DND-41 (cell line): ENCODE measurements around the gene FLNB.

Experiments
- ATAC-seq: fragments of 200-7000 bp; cut with Tn5 transposase; 3 replicates; pipeline ENCODE4 v1.9.1; 2021; ENCODE audit warnings: low read depth; ENCODE audit not compliant: insufficient read depth
- DNase-seq: peaks from one replicate; pipeline ENCODE4 v3.0.0-alpha.2; 2020
- H2AFZ ChIP-seq: 2 replicates; pipeline ENCODE4 v1.6.0; 2012; ENCODE audit warnings: low read depth, low read length
- H3K27ac ChIP-seq: 2 replicates; pipeline ENCODE4 v1.5.1; 2012; ENCODE audit warnings: low read length, inconsistent platforms
- H3K27me3 ChIP-seq: fragments of 200-600 bp; sonication (generic); 2 replicates; pipeline ENCODE4 v1.6.0; 2012; ENCODE audit warnings: low read length, mild to moderate bottlenecking, inconsistent platforms; ENCODE audit not compliant: insufficient read depth, poor library complexity
- H3K36me3 ChIP-seq: 2 replicates; pipeline ENCODE4 v1.5.1; 2012; ENCODE audit warnings: low read length, inconsistent platforms; ENCODE audit not compliant: insufficient read depth
- H3K4me1 ChIP-seq: 2 replicates; pipeline ENCODE4 v1.5.1; 2012; ENCODE audit warnings: mild to moderate bottlenecking, low read length; ENCODE audit not compliant: insufficient read depth
- H3K4me2 ChIP-seq: 2 replicates; pipeline ENCODE4 v1.6.0; 2012; ENCODE audit warnings: mild to moderate bottlenecking, moderate library complexity, low read length, inconsistent platforms; ENCODE audit not compliant: insufficient read depth
- H3K4me3 ChIP-seq, 2 experiments: fragments of 200-600 bp in 1 of 2; shearing (Covaris generic) in 1 of 2; 2 replicates each; pipeline ENCODE4 v1.5.1; 2012 to 2016; ENCODE audit warnings: inconsistent platforms in 2 of 2, low read length in 2 of 2, mild to moderate bottlenecking in 2 of 2, low read depth in 1 of 2, moderate library complexity in 1 of 2
- H3K79me2 ChIP-seq: 2 replicates; pipeline ENCODE4 v1.6.0; 2012; ENCODE audit warnings: low read length, inconsistent platforms; ENCODE audit not compliant: insufficient read depth
- H3K9ac ChIP-seq: 2 replicates; pipeline ENCODE4 v1.6.0; 2012; ENCODE audit warnings: low read depth, mild to moderate bottlenecking, inconsistent platforms, low read length, moderate library complexity
- H3K9me3 ChIP-seq: 2 replicates; pipeline ENCODE4 v1.5.1; 2012; ENCODE audit warnings: low read length, moderate library complexity, mild to moderate bottlenecking, inconsistent platforms; ENCODE audit not compliant: insufficient read depth, severe bottlenecking
- H4K20me1 ChIP-seq: 2 replicates; pipeline ENCODE4 v1.6.0; 2012; ENCODE audit warnings: low read length; ENCODE audit not compliant: insufficient read depth
- CTCF ChIP-seq: IDR thresholded peaks from 2 replicates; pipeline ENCODE4 v1.5.1; 2012; ENCODE audit warnings: borderline replicate concordance, low read length, moderate library complexity, mild to moderate bottlenecking; ENCODE audit not compliant: poor library complexity, severe bottlenecking; ENCODE audit errors: extremely low read depth
- EZH2 ChIP-seq: IDR thresholded peaks from 3 replicates; pipeline ENCODE4 v1.6.1; 2012; ENCODE audit warnings: borderline replicate concordance, low read depth, mild to moderate bottlenecking, moderate library complexity, low read length, inconsistent platforms; ENCODE audit not compliant: severe bottlenecking

FLNB gene

GRCh38 chr3:58169371-58169770 lies 161.1 kb downstream of the FLNB start:
- peaks cover 49% of the 10 kb centered on the region for H3K36me3 ChIP-seq

DNA sequence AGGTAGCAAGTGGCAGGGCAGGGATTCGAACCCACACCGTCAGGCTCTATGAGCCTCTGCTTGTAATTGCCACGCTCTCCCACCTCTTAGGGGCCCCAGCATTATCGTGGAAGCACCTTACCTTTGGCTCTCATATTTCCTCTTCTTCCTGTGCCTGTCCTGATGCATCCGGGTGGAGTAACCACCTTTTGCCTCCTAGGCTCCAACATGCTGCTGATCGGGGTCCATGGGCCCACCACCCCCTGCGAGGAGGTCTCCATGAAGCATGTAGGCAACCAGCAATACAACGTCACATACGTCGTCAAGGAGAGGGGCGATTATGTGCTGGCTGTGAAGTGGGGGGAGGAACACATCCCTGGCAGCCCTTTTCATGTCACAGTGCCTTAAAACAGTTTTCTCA lies 162.2 kb downstream of the FLNB start:
- H3K36me3 ChIP-seq: peaks cover 39% of the 10 kb centered on the region
- H3K27ac ChIP-seq: no peak overlapping the region

More at GRCh38 chr3:58169371-58169770, 161.1 kb downstream of the FLNB start:
- Histone ChIP-seq H2AFZ (no peak overlapping the region), H3K4me3 (no peak overlapping the region), H4K20me1 (no peaks in the 10 kb centered on the region), H3K27ac (no peak overlapping the region), H3K79me2 (no peaks in the 10 kb centered on the region), H3K9me3 (no peaks in the 10 kb centered on the region), H3K9ac (no peak overlapping the region), H3K4me2 (no peak overlapping the region), H3K27me3 (no peaks in the 10 kb centered on the region), H3K4me1 (no peaks in the 10 kb centered on the region)
- DNase-seq: no peak
- TF ChIP-seq CTCF (no peak), EZH2 (no peak)
- no peak for ATAC-seq

DNA sequence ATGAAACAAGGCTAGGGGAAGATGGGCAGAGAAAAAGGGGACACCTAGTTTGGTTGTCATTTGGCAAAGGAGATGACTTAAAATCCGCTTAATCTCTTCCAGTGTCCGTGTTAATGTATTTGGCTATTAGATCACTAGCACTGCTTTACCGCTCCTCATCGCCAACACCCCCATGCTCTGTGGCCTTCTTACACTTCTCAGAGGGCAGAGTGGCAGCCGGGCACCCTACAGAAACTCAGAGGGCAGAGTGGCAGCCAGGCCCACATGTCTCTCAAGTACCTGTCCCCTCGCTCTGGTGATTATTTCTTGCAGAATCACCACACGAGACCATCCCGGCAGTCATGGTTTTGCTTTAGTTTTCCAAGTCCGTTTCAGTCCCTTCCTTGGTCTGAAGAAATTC lies 162.9 kb downstream of the FLNB start:
- DNase-seq (no peak), ATAC-seq (no peak)
- Histone ChIP-seq H3K4me3 (no peak overlapping the region), H3K27me3 (no peaks in the 10 kb centered on the region), H3K4me1 (no peaks in the 10 kb centered on the region), H3K4me2 (no peak overlapping the region), H3K79me2 (no peaks in the 10 kb centered on the region), H2AFZ (no peak overlapping the region), H4K20me1 (no peaks in the 10 kb centered on the region), H3K27ac (no peak overlapping the region), H3K9me3 (no peaks in the 10 kb centered on the region), H3K36me3 (peaks cover 32% of the 10 kb centered on the region), H3K9ac (no peak overlapping the region)
- TF ChIP-seq CTCF (no peak), EZH2 (no peak)

More for the DNA sequence above, 162.2 kb downstream of the FLNB start:
- Histone ChIP-seq H3K9me3 (no peaks in the 10 kb centered on the region), H3K4me1 (no peaks in the 10 kb centered on the region), H3K4me2 (no peak overlapping the region), H3K4me3 (no peak overlapping the region), H3K27me3 (no peaks in the 10 kb centered on the region), H3K79me2 (no peaks in the 10 kb centered on the region), H4K20me1 (no peaks in the 10 kb centered on the region), H2AFZ (no peak overlapping the region), H3K9ac (no peak overlapping the region)
- DNase-seq: no peak
- ATAC-seq: no peak
- TF ChIP-seq EZH2 (no peak), CTCF (no peak)

- Histone ChIP-seq H3K4me1 (no peaks in the 10 kb centered on the region), H4K20me1 (no peaks in the 10 kb centered on the region), H3K4me2 (no peak overlapping the region), H3K27me3 (no peaks in the 10 kb centered on the region), H3K4me3 (no peak overlapping the region), H3K36me3 (peaks cover 24% of the 10 kb centered on the region), H2AFZ (no peak overlapping the region), H3K27ac (no peak overlapping the region), H3K79me2 (no peaks in the 10 kb centered on the region), H3K9ac (no peak overlapping the region), H3K9me3 (no peaks in the 10 kb centered on the region)
- TF ChIP-seq CTCF (no peak), EZH2 (no peak)
- no peak for DNase-seq
- ATAC-seq: 0 out of 3 replicates have a peak, but pooled peaks have one; percentile 3
Measured at GRCh38 chr3:58173029-58173668, 164.9 kb downstream of the FLNB start.
